Activated CD4-positive, alpha-beta T cell treated with anti-CD3 and anti-CD28 coated beads, Interleukin-2, amount 50 U/mL, for 24 hours (primary cell): ENCODE results near the gene IGSF3.
"Not testable (repeated sequence)": the region's sequence is repeated elsewhere in the genome, so short reads cannot be mapped to it uniquely, and the experiment has no call there.

Source experiments
- DNase-seq, 2 donors: peaks; one replicate each; pipeline ENCODE4 v3.0.0-alpha.2; 2020; ENCODE audit warnings: low read depth in 1 of 2, low spot score in 1 of 2

The IGSF3 gene

GRCh38 chr1:116631996-116632925 lies 35.3 kb downstream of the IGSF3 start:
- DNase-seq, result not testable (repeated sequence)

DNA sequence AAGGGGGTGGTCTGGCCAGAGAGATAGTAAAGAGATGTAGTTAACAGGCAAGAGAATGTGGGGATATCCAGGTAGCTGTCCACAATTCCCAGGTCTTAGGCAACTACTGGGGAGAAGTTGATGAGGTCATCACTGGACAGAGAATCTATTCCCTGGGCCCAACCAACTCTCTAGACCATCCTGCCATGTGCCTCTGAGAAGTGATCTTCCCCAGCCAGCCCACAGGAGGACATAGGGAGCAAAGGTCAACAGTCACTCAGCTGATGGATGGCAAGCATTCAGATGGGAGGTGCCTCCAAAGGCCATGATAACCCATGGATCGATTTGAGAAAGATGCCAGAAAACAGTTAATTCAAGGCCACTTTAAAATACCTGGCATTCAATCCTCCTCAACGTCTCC lies 36.0 kb downstream of the IGSF3 start:
- DNase-seq, result not testable (repeated sequence)

DNA sequence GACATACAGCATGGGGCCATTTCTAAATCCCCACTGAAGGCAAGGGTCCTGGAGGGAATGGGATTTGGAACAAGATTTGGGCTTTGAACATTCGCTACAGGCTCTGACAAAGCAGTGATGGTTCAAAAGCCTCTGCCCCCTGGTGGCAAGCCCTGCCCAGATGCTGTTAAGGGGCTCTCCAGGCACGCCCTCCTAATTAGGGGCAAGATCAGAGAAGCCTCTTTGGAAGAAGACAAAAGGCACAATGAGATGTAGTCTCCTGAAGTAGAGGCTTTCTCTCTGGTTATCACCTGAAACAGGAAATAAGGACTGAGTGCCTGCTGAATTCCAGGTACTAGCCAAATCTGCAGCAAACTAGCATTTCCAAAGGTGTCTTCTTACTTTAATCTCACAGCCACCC lies 37.5 kb downstream of the IGSF3 start:
- DNase-seq, result not testable (repeated sequence)

- DNase-seq, result not testable (repeated sequence)
These were observed 38.1 kb downstream of the IGSF3 start for GRCh38 chr1:116629441-116629840.

- DNase-seq, result no peak
These were observed 39.1 kb downstream of the IGSF3 start for GRCh38 chr1:116628448-116628847.

DNA sequence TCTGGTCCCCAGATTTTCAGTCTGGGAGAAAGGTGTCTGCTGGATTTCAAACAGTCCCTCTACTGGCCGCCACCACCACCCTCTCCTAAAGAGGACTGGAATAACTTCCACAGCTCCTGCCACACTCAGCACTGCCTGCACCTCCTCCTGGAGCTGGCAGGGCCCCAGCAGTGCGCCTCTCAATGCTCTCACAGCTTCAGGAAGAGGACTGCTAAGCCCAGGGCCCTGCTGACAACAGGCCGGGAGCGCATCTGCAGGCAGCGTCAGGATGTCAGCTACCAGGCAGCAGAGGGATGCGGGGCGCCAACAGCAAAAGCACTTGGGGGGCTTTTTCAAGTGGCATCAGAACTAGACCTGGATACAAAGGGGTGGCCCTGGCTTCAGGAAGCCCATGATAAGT lies 40.2 kb downstream of the IGSF3 start:
- not testable (repeated sequence) for DNase-seq

DNA sequence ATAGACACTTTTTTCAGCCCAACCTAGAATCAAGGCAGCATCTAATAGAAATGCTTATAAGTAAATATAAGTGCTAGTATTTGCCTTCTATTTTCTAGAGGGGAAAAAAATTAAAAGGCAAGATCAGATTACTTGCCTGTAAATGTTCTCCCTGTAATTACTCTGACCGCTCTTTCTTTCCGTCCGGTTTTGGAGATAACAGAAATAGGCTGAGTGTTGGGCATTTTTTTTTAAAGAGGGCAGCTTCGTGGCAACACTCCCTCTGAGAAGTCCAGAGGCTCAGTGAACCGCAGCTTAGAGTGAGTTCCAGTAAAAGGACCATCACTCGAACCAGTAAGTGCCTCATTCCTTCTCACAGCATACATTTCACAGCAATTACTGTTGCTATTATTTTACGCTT lies 40.6 kb downstream of the IGSF3 start:
- not testable (repeated sequence) for DNase-seq

DNA sequence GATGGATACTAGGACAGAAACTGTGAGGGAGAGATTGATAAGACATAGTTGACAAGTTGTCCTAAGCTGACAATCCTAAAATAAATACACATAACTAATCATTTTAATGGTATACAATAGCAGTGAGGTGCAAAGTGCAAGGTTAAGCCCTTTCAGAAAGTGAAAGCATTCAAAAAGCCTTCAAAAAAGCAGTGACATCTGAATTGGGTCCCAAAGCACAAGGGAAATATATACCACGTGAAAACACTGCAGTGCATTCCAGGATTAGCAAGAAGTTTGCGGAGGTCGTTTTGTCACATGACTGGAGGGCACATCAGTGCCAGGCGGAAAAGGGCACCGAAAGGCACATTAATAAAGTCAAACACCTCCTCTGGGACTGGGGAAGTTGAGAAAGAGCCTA lies 42.4 kb downstream of the IGSF3 start:
- DNase-seq, result not testable (repeated sequence)

DNA sequence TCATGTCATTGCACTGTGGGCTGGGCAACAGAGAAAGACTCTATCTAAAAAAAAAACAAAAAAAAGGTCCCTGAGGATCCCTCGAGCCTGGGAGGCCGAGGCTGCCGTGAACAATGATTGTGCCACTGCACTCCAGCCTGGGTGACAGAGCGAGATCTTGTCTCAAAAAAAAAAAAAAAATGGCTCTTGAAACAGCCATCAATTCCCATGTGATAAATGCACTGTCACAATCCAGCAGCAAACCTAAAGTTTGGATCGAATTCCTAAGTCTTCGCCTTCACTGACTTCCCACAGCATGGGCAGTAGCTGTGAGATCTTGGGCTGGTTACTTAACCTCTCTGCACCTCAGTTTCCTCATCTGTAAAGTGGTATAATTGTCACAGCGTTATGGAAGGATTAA lies 43.5 kb downstream of the IGSF3 start:
- no peak for DNase-seq

DNA sequence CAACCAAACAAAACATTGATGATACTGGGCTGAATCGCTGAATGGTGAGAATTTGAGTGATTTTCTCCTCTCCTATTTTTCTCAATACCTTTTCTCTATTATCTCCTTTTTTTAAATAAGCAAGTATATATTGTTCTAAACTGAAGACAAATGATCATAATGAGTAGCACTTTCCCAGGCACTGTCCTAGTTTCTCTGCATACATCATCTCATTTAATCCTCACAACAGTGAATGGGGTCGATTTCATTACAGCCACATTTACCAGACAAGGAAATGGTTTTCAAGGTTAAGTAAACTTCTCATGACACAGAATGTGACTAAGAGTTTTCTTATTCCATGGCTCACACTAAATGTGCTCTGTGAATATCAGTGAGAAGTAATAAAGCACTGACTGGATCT lies 45.0 kb downstream of the IGSF3 start:
- not testable (repeated sequence) for DNase-seq

DNA sequence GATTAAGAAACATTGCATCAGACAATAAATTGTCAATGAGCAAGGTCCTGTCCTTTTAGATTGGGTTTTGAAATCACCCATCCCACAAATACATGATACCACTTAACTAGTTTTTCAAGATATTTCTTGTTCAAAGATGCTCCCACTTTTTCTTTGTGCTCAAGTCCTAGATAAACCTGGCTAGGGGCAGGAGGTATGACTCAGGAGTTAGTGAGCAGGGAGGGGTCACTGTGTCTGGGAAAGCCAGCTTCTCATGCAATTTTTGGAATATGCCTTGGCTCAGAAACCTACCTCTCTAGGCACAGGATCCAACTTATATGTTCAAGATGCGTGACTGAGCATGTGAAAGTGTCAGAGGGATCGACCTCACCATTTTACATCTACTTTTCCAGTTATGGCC lies 45.8 kb downstream of the IGSF3 start:
- not testable (repeated sequence) for DNase-seq

- DNase-seq, result not testable (repeated sequence)
These were observed 47.1 kb downstream of the IGSF3 start for GRCh38 chr1:116620392-116620791.

- DNase-seq, result not testable (repeated sequence)
These were observed 48.4 kb downstream of the IGSF3 start for GRCh38 chr1:116619106-116619505.

GRCh38 chr1:116617808-116618207 lies 49.7 kb downstream of the IGSF3 start:
- DNase-seq, result not testable (repeated sequence)

DNA sequence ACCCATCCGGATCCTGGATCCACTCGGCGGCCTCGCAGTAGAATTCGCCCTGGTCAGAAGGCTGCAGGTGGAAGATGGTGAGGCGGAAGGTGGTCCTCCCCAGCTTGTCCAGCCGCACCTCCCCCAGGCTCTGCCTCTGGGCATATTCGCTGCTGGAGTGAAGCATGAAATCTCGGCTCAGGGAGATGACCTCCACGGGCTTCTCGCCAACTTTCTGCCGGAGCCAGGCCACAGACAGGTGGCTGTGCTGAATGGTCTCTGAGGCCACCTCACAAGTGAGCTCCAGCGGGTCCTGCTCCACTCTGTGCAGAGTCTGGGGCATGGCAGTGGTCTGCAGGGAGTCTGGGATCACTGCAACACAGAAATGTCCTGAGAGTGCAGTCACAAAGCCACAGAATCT lies 53.7 kb downstream of the IGSF3 start:
- DNase-seq, result not testable (repeated sequence)

DNA sequence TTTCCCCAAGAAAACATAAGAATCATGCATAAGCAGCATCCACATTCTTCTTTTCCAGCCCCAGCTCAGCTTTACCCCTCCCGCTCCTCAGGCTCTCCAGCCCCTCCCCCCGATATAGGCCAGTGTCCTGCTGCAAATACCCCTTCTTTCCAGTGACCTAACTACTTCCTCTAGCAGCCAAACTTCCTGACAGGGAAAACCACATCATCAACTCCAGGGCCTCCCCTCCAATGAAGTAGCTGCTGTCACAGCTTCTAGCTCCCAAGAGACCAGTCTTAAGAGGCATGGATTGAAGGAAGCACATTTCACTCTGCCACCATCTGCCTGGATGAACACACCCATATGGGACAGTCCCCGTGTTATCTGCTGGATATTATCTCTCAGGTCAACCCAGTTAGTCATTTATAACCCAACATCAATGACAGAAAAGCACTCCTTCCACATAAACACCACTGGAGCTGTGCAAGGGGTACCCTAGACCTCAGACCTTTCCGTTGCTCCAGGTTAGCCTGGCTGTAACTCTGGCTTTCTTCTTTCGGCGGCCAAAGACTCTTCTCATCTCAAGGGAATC lies 57.6 kb downstream of the IGSF3 start:
- DNase-seq, result not testable (repeated sequence)

- not testable (repeated sequence) for DNase-seq
These were observed 58.7 kb downstream of the IGSF3 start for GRCh38 chr1:116608841-116609240.

DNA sequence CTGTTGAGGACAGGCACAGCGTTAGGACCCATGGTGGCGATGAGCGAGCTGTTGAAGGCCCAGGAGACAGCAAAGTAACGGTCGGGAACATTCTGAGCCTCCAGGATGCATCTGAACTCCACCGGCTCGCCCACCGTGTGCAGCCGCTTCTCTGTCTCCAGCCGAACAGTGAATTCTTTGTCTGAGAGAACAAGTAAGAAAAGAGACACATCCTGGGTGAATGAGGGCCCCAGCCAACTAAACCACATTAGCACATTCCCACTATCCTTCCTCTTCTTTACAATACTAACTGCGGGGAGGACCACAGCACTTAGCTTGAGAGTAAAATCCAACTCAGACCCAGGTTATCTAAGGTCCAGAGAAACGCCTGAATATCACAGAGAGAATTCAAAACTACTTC lies 59.4 kb downstream of the IGSF3 start:
- not testable (repeated sequence) for DNase-seq

GRCh38 chr1:116607463-116607862 lies 60.1 kb downstream of the IGSF3 start:
- DNase-seq, result not testable (repeated sequence)

DNA sequence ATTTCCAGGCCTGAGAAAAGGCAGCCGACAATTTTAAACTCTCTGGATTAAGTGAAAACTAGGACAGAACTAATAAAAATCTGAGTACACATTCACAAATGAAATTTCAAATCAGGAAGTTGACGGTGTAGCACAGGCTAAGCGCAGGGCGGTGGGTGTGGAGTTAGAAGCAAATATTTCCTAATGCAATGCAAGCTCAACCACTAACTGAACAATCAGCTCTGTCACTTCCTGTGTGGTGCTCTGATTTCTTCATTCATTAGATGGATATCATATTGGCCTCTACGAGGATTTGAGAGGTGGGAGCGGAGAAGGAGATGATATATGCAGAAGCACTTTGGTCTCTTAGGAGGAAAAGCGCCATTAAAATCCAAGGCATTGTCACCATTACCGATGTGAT lies 61.5 kb downstream of the IGSF3 start:
- DNase-seq, result not testable (repeated sequence)

DNA sequence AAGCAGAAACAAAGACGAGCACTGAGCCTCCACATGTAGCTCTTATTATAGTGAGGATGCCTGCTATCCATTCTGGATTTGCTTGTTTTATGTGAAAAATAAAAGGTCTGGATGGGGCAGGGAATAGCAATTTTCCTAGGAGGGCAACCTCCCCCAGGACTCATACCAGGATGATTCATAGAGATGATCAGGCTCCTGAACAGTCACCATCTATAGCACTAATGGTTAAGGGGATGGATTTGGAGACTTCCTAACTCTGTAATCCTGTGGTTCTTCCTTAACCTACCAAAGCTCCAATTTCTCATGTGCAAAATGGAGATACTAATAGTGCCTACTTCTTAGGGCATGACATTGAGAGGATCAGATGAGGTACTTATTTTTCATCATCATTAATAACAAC lies 62.2 kb downstream of the IGSF3 start:
- DNase-seq, result no peak

GRCh38 chr1:116604408-116604807 lies 63.1 kb downstream of the IGSF3 start:
- DNase-seq, result not testable (repeated sequence)
